ENCODE results near the gene ABCC4.

The ABCC4 gene

DNA sequence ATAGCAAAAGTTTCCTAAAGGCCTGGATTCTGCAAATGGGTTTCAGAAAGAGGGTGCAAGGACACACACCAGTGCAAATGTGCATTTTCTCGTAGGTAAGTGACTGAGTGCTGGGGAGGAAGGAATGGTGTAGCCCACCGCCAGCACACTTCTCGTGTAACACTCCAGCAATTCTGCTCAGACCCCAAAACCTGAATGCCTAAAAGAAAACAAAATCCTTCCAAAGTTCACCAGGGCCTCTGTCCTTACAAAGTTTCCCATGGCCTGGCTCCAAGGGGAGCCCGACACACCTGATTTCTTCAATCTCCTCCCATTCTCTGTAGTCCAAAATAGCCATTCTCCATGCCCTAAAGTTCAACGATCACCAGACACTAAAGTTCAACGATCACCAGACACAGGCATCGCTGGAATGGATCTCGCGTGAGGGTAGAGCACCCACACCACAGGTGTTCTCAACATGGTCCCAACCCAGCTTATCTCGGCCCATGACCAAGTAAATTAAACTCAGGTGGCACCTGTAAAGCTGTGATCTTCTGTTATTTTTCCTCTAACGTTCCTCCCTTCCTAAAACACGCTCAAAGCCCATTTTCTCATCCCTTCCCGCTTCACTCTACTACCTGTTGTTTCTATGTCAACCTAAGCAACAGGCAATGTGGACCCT lies 46.0 kb downstream of the ABCC4 start:
- no peak for DNase-seq

DNA sequence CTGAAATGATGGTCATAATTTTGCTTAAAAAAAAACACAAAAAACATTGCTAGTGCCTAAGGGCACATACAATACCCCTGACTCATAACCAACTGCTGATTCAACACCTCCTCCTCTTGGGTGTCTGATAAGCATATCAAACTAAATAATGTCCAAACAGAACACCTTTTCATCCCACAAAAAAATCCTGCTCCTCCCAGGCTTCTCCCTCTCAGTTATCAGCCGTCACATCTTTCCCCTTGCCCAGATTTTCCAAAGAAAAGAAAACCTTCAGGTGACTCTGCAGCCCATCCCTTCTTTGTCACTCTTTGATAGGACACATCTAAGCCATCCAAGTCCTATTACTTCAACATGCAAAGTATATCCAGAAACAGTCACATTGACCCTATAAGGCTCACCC lies 46.9 kb downstream of the ABCC4 start:
- no peak for DNase-seq

DNA sequence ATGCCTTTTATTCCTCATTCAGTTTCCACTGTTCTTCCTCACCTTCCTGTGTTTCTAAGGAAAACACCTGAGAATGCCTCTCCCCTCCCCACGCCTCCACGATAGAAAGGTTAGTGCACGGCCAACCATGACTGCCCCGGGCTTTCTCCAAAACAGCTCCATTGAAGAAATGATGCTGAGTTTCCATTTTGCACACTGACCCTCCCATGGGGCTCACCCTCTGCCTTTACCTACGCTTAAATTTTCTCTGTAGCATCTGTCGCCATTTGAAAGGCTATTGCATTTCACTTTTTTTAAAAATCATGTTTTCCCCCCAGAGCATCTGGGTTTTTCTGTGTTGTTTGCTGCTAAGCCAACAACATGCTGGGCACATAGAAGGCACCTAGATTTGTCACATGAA lies 48.2 kb downstream of the ABCC4 start:
- no peak for DNase-seq

DNA sequence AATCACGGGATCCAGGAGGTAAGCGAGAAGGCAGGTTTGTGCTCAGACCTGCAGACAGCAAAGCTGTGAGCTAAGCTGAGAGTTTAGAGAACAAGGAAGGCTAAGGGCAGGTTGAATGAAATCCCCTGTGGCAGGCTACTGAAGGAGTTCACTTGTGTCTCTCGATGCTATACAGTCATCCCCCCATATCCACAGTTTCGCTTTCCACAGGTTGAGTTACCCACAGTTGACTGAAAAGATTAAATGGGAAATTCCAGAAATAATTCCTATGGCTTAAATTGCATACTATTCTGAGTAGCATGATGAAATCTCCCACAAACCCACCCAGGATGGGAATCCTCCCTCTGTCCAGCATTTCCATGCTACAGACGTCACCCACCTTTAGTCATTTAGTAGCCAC lies 49.6 kb downstream of the ABCC4 start:
- no peak for DNase-seq

DNA sequence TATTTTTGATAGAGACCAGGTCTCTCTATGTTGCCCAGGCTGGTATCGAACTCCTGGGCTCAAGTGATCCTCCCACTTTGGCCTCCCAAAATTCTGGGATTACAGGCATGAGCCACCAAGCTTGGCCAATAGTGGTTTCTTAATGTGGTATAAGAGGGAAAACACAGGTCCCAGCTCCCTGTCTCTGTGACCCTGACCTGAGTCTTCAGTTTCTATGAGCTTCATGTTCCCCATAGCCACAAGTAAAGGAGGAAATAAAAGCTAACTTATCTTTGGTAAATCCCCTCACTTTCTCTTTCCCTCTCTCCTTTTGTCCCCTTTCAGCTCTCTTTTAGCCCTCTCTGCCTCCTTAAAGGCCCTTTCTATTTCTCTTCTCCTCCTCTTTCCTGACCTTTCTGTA lies 50.3 kb downstream of the ABCC4 start:
- no peak for DNase-seq

DNA sequence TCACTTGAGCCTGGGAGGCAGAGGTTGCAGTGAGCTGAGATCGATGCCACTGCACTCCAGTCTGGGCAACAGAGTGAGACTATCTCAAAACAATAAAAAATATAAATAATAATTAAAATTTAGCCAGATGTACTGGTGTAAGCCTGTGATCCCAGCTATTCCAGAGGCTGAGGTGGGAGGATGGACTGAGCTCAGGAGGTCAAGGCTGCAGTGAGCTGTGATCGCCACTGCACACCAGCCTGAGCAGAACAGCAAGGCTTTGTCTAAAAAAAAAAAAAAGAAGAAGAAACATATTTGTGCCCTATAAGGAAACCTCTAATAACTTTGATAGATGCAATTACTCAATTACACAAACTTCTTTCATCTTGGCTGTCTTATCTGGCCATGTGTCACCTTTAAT lies 52.3 kb downstream of the ABCC4 start:
- DNase-seq = no peak

DNA sequence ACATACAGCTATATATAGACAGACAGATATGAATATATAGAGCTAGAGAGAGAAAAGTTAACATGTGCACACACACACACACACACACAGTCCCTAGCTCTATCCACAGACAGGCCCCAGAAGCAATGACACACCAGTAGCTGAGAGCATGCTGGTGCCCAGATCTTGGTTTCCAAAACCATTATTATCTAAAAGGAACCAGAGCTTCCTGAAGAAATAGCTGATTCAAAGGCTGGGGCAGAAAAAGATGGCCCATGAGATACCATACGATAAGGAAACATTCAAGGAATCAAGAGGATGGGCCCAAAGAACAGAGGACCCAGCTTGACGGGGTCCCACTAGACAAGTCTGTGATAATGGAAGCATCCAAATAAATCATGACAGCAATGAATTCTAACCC lies 53.4 kb downstream of the ABCC4 start:
- no peak for DNase-seq

DNA sequence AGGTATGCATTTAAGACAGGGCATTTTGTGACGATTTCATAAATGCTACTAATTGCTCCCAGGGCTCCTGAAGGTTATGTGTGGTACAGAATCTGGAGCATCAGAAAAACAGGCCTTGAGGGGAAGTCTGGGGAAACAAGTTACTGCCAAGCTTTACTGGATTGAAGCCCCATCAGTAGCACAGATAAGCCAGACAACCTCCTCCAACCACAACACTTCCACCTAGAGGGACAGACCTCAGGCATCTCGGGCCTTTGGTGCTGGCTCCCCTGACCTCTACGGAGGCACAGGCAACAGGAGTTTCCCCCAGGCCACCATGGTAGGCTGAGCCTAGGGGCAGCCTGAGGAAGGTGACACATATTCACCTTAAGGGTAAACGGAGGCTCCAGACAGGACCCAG lies 54.1 kb downstream of the ABCC4 start:
- no peak for DNase-seq

DNA sequence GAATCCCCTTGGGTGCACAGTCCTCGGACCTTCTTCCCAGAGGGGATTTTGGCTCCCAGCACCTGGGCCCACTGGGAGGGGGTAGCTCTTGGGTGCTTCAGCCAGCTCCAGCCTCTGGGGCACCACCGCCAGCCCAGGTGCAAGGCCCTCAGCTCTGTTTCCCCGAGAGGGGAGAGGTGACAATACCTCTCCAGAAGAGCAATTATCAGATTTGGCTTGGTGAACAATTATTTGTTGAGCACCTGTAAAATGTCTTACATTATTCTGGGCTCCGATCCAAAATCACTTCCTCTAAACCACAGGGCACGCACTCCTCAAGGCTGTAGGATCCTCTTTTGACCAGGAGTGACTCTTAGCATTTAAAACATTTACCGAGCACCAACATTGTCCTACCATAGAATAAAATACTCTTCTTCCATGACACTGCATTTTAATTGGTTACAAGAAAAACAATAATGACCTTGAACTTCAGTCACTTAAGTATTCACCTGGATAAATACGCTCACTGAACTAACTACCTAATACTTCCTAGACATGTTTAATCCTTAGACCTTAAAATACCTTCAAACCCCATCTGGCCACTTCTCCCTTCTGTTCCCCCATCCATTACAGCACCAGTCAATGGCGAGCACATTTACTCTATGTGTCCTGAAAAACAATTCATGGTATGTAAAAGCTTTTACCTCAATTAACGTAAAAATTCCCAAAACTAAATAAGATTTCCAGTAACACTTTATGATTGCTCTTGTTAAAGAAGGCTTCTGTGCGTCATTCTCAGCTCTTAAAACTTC lies 54.8 kb downstream of the ABCC4 start:
- no peak for DNase-seq

DNA sequence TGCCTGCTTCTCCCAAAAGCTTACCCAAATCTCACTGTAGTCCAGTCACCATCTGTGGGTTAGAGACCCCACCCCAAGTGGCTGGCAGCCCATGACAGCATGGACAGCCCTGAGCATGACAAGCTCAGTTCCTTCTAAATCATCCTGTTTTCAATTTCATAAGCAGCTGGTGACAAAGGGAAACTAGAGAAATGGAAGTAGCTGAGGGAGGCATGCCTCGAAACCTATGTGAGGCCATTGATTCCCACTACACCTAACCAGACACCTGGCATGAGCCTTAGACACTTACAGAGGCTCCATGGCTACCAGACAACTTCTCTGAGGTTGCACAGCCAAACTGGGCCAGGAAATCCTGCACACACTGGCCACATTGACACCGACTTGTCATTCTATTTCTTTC lies 56.2 kb downstream of the ABCC4 start:
- DNase-seq = no peak

DNA sequence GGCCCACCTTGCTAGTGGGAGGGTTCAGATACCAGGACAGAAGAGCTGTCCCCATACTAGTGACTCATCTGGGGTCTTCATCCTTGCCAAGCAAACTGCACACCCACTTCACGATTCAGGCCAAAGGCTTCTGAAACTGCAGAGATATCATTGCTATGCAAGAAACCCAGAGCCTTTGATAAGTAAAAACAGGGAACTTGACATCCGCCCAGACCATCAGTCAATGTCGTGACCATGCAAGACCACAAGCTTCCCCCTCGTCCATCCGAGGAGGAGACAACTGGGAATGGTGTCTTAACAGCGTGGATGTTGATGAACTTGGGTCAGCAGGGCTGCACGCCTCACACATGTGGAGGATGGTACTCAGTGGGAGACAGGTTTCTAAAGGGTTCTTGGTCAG lies 58.0 kb downstream of the ABCC4 start:
- DNase-seq = no peak

DNA sequence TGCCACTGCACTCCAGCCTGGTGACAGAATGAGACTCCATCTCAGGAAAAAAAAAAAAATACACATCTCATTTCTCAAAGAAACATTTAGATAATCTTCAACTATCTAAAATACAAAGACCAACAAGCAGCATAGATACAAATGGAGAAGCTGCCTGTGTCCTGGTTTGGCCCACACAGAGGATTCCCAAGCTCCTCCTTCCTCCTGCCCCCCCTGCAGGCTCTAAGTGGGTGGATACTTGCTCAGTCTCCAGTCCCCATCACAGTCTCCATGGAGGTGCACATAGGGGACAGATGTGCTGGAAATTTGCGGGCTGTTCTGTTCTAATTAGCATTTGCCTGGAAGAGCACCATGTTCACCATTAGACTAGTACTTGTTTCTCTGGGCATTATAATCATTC lies 59.9 kb downstream of the ABCC4 start:
- DNase-seq = no peak

DNA sequence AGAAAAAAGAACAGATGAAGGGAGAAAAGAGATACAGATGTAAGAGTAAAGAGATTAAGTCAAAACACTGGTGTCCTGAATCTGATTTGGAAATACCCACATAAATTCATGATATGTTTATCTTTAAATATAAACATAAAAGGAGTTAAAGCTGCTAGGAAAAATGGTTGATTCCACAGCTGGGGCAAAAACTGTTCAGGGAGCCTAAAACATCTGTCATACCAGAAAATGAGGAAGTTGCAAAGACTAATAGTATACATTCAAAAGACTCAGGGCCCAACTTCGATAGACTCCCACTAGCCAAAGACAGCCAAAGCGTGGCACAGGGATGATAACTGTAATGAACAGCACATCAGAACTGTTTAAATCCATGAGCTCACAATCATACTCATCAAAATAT lies 62.0 kb downstream of the ABCC4 start:
- no peak for DNase-seq

DNA sequence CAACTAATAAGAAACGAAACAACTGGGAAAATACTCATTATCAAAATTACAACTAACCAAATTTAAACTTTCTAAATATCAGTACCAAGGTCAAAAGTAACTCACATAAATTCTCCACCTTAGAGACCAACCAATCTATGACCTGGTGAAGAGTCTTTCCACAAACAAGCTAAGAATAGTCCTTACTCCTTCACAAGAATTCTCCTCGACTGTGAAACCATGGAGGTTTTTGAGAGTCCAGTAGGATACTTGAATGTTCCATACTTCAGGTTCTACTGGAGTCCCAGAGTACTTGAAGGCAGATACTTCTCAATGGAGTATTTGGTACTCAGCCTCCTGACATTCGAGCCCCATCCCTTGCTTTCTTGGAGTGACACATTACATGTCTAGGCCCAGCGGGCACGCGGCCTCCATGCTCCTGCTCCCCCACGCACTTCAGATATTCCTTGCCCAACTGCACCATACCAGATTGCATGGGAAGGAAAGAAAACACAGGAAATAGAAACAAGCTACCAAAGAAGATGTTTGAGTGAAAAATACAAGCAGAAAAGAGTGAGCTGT lies 63.9 kb downstream of the ABCC4 start:
- DNase-seq = no peak

DNA sequence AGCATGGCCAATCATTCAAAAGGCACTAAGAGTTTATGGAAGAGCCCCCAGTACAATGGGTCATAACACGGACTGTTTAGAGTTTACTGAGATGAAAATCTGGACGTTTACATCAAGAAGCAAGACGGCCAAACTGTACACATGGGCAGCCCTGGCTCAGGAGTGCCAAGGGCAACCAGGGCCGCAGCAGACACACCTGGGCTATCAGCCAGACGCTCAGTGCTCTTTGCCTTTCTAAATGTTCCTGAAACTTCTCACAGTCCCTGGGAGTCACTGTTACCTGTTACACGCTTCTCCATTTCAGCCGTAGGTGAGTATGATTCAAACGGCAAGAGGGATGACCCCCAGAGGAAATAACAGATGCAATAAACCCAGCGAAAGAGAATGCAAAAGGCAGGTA lies 64.5 kb downstream of the ABCC4 start:
- DNase-seq = no peak

DNA sequence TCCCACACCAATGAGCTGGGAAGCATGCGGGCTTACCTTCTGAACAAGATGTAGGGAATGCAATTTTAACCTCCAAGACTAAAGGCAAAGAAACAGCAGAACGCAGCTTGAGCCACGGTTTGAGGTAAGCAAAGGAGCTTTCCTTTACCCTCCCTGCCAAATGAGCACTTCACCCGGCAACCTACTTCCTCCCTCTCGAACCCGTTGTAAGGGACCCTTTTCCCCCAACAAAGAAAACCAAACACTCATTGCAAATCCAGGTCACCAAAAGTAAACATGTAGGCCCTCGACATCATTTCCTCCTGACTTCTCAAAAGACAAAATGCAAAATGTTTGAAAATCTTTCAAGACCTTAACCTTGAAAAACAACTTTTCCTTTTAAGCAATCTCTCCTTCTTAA lies 65.3 kb downstream of the ABCC4 start:
- DNase-seq = no peak

DNA sequence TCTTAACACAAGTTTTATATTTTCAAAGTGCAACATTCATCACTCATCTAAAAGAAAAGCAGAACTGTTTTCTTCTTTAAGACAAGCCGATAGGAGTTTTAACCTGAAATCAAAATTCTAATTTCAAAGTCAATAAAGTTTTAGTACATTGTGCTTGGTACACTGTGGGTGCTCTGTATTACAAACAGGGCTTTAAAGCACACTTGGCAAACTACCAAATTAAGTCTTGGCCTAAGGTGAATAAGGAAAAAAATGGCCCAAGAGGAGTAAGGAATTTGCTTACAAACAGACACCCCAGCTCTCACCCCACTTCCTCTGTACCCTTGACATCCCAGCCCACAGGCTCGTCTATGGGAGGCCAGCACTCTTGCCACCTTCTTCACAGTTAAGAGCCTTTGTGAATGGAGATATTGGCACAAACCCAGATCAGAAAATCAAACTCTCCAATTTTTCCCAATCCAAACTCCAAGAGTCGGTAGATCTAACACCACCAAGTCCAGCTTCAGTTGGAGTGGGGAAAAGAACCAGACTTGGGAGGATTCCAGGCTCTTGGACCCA lies 66.0 kb downstream of the ABCC4 start:
- DNase-seq = no peak

DNA sequence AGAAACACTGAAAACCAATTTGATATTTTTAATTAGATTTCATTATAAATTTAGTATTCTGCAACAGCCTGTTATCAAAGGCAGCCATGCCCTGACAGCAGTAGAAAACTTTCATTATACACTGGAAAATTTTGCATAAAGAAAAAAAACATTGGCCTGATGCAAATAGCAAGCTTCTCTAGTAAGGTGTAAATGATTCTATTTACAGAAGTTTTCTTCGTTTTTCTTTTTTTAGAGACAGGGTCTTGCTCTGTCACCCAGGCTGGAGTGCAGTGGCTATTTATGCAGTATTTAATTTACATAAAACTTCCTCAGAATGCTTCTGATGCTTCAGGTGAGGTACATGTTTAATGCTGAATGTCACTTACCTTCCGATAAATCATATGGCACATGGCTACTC lies 67.0 kb downstream of the ABCC4 start:
- DNase-seq = no peak

DNA sequence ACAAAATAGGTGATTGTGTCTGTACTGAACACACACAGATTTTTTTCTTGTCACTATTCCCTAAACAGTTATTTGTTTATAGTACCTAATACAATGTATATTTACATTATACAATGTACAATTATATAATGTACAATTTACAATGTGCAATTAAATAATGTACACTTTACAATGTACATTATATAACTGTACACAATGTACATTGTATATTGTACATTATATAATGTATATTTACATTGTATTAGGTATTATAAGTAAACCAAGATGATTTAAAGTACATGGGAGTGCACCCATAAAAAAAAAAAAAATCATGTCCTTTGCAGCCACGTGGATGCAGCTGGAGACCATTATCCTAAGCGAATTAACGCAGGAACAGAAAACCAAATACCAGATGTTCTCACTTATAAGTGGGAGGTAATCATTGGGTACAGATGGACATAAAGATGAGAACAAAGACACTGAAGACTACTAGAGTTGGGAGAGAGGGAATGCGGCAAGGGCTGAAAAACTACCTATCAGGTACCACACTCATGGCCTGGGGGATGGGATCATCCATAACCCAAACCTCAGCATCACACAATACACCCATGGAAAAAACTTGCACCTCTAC lies 68.1 kb downstream of the ABCC4 start:
- DNase-seq = no peak

DNA sequence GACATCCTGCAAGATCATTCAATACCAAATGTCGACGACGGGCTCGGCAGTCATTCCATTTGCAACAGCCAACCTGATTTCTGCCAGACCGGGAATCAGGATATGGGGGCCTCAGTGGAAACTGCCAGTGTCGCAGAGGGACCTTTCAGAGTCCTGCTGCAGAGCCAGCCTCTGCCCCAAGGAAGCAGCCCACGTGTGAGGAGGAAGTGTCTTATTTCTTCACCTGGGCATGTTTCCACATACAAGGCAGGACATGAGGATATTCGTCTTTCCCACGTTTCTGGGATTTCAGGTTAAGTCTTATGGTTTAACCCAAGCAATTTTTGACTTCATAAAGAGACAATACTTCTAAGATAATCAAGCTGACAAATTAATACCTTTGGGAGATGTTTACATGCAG lies 69.9 kb downstream of the ABCC4 start:
- no peak for DNase-seq

DNA sequence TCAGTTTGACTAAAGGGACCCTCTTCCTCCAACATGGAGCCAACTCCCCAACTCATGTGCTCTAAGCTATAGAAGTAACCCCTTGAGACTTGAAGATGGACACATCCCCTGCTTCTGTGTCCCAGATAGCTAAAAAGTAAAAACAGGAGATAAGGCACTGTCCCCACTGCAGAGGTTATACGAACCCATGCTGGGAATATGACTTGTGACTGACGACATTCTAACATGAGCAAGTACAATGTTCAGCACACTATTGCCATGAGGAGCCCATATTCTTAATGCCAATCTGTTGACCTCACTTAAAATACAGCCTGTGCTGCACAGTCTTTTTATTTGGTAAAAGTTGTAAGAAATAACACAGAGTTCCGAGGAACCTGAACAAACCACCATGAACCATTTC lies 71.4 kb downstream of the ABCC4 start:
- DNase-seq = no peak

DNA sequence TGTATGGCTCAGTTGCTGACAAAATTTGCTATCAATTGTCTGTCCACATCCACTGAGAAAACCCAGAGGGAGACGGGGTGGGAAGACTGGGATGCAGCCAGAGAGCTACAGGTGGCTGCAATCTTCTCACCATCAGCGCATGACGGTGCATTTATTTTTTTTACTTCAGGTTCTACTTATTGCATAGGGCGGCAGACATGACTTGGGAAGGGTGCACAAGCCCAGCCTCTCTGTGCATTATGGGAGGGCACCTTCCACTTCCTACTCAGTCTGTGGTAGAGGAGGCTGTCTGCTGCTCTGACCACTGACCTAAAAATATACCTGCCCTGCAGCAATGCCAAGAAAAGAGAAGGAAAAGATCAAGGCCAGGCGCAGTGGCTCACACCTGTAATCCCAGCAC lies 73.1 kb downstream of the ABCC4 start:
- DNase-seq = no peak

DNA sequence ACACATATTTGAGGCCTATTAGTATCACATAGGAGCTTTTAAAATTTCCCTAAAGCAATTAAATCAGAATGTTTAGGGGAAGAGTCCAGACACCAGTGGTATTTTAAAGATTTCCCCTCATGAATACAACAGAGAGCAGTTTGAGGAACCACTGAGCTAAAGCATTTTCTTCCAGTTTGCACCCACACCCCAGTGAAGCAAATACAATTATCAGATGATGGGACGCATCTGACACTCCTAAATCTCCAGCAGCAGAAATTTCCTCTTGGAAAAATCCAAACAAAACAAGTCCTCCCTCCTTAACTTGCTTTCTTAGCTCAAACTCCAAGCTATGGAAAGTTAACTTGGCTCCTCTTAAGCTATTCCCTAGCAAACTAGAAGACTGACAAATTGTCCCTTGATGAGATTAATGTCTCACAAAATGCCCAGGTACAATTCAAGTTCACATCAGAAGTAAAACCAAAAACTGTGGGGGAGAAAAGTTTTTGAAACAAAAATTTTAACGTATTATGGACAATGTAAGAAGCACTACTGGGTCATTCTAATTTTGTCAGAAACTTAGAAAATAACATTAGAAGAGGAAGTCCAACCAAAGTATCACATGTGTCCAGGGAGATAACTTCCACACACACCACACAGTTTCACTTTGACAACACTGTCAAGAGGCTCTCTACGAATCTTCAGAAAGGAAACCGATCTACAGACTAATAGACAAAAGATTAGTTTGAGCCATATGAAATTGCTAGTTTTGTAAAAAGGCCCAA lies 74.1 kb downstream of the ABCC4 start:
- no peak for DNase-seq
